Endothelial cell of umbilical vein (primary cell): ENCODE results near the gene SMURF1. TPM values are rescaled to one million over a fixed set of nuclear protein-coding genes. Genes with fewer than 3 reads are reported as not detected.

Source experiments
- BruUV-seq: library from RNA; stranded (reverse); fragments of 400-500 nt; replicated peaks from 2 replicates; lab custom pipeline; 2021; lab: Mats Ljungman, UMichigan
- CTCF ChIA-PET: fragments of 300-600, 350-600 bp; sonication (Branson Sonifier 250); formaldehyde crosslinking; loops from one replicate; lab custom pipeline; 2021; ENCODE audit warnings: antibody characterized with exemption, inconsistent platforms; lab: Charles Lee
- POLR2A ChIA-PET: fragments of 300-600, 350-600 bp; sonication (Branson Sonifier 250); formaldehyde crosslinking; loops from one replicate; lab custom pipeline; 2021; ENCODE audit warnings: antibody characterized with exemption, inconsistent platforms; lab: Charles Lee
- DNase-seq: peaks from one replicate; pipeline ENCODE4 v3.0.0-alpha.2; 2011; ENCODE audit warnings: low read depth, low spot score
- FAIRE-seq: peaks from 2 replicates; lab custom pipeline; 2011; peaks lifted over from hg19 to GRCh38; lab: Jason Lieb, UNC
- H2AFZ ChIP-seq: 2 replicates; pipeline ENCODE4 v1.6.0; 2012; ENCODE audit warnings: low read depth, low read length, control low read depth, inconsistent platforms
- H3K27ac ChIP-seq: 2 replicates; pipeline ENCODE4 v1.5.1; 2011; ENCODE audit warnings: low read depth, mild to moderate bottlenecking, control low read depth, low read length, moderate library complexity; ENCODE audit not compliant: insufficient read depth
- H3K27me3 ChIP-seq, 2 experiments: 2 replicates each; pipeline versions ENCODE4 v1.6.0 to v1.6.1; 2011; ENCODE audit warnings: low read length in 2 of 2, mixed read lengths in 1 of 2; ENCODE audit not compliant: control insufficient read depth in 2 of 2, insufficient read depth in 2 of 2
- H3K36me3 ChIP-seq, 2 experiments: 2 replicates in 1 of 2; 3 replicates in 1 of 2; pipeline ENCODE4 v1.5.1; 2011; ENCODE audit warnings: low read length in 2 of 2, mild to moderate bottlenecking in 1 of 2, moderate library complexity in 1 of 2; ENCODE audit not compliant: control insufficient read depth in 2 of 2, insufficient read depth in 2 of 2; ENCODE audit errors: extremely low read depth in 1 of 2
- H3K4me1 ChIP-seq: 3 replicates; pipeline ENCODE4 v1.5.1; 2011; ENCODE audit warnings: mild to moderate bottlenecking, low read length; ENCODE audit not compliant: control insufficient read depth, insufficient read depth; ENCODE audit errors: extremely low read depth
- H3K4me2 ChIP-seq: 2 replicates; pipeline ENCODE4 v1.6.1; 2011; ENCODE audit warnings: low read length, control low read depth, mixed read lengths; ENCODE audit not compliant: insufficient read depth
- H3K4me3 ChIP-seq, 3 experiments: fragments of 200-600 bp in 1 of 3; sonication (generic), shearing (Covaris generic) in 1 of 3; replicated peaks in 1 of 3; 2 replicates each; pipeline ENCODE4 v1.5.1; 2011 to 2016; ENCODE audit warnings: control low read depth in 3 of 3, low read length in 3 of 3, mild to moderate bottlenecking in 2 of 3, inconsistent platforms in 1 of 3, low read depth in 1 of 3, moderate library complexity in 1 of 3; ENCODE audit not compliant: insufficient read depth in 1 of 3
- H3K79me2 ChIP-seq: 2 replicates; pipeline ENCODE4 v1.6.0; 2012; ENCODE audit warnings: low read length, inconsistent platforms; ENCODE audit not compliant: control insufficient read depth, insufficient read depth
- H3K9ac ChIP-seq: replicated peaks from 2 replicates; pipeline ENCODE3; 2011; ENCODE audit warnings: low read length, control low read depth; ENCODE audit not compliant: insufficient read depth; ENCODE audit errors: extremely low read depth
- H3K9me1 ChIP-seq: replicated peaks from 3 replicates; pipeline ENCODE4 v1.6.0; 2011; ENCODE audit warnings: mild to moderate bottlenecking, low read length; ENCODE audit not compliant: control insufficient read depth, insufficient read depth; ENCODE audit errors: extremely low read depth
- H3K9me3 ChIP-seq: replicated peaks from 2 replicates; pipeline ENCODE4 v1.5.1; 2012; ENCODE audit warnings: low read length, inconsistent platforms; ENCODE audit not compliant: control insufficient read depth, insufficient read depth
- H4K20me1 ChIP-seq: replicated peaks from 2 replicates; pipeline ENCODE3; 2011; ENCODE audit warnings: mild to moderate bottlenecking, low read length; ENCODE audit not compliant: control insufficient read depth, insufficient read depth; ENCODE audit errors: extremely low read depth
- EZH2 ChIP-seq: IDR thresholded peaks from 2 replicates; pipeline ENCODE4 v1.6.1; 2012; ENCODE audit warnings: borderline replicate concordance, low read depth, mild to moderate bottlenecking, moderate library complexity, low read length, inconsistent platforms; ENCODE audit not compliant: severe bottlenecking
- FOS ChIP-seq: IDR thresholded peaks from 2 replicates; pipeline ENCODE4 v1.6.1; 2011; ENCODE audit warnings: mild to moderate bottlenecking, low read length, moderate library complexity, borderline replicate concordance; ENCODE audit not compliant: insufficient read depth
- GATA2 ChIP-seq: IDR thresholded peaks from 2 replicates; pipeline ENCODE4 v1.7.0; 2011; ENCODE audit warnings: low read depth, mild to moderate bottlenecking, moderate library complexity, mixed read lengths, low read length; ENCODE audit not compliant: insufficient read length, insufficient read depth
- JUN ChIP-seq: IDR thresholded peaks from 2 replicates; pipeline ENCODE4 v1.6.1; 2011; ENCODE audit warnings: borderline replicate concordance, low read depth; ENCODE audit not compliant: insufficient read length, insufficient read depth
- MYC ChIP-seq: IDR thresholded peaks from one replicate; pipeline ENCODE4 v1.6.1; 2011; ENCODE audit warnings: mild to moderate bottlenecking, low read depth, low read length
- POLR2A ChIP-seq: IDR thresholded peaks from 2 replicates; pipeline ENCODE4 v1.6.1; 2012; ENCODE audit warnings: low read depth, mild to moderate bottlenecking, control low read depth, low read length
- POLR2AphosphoS5 ChIP-seq: IDR thresholded peaks from 2 replicates; pipeline ENCODE4 v1.6.1; 2012; ENCODE audit warnings: low read depth, mild to moderate bottlenecking, control low read depth, low read length, moderate library complexity; ENCODE audit not compliant: insufficient read depth
- dilution Hi-C: fragments of 300-500 bp; cut with MboI; formaldehyde crosslinking; loops from one replicate; pipeline ENCODE4 v1.15.0; 2019; ENCODE audit warnings: low sequenced_read_pairs; ENCODE audit not compliant: extremely low pct_ligation_motif_present
- intact Hi-C: fragments of 100-400 bp; cut with micrococcal nuclease; formaldehyde crosslinking; loops from one replicate; pipeline ENCODE4 v1.10.0; 2022
- polyA plus RNA-seq, 4 experiments: library from polyadenylated mRNA; depleted of rRNA in 3 of 4; stranded (reverse) in 3 of 4; unstranded in 1 of 4; fragments of >200 nt; gene quantifications; 2 replicates each; pipeline versions ENCODE4 v1.2.1 to v1.2.3, GENCODE V29; 2011 to 2012; ENCODE audit warnings: missing spikeins in 1 of 4
- total RNA-seq: library from RNA; stranded (reverse); gene quantifications from 2 replicates; pipeline ENCODE4 v1.2.3, GENCODE V29; 2021
- TF ChIP-seq, protein P1 (sequence below): IDR thresholded peaks from 2 replicates; pipeline ENCODE4 v1.6.1; 2011; ENCODE audit not compliant: insufficient read depth, insufficient read length

SMURF1 gene
- total and polyA plus RNA-seq, 2 donors (not counting 3 experiments of a cell fraction or from before 2014, with no cell fraction given): 11.5 to 22.8 TPM

GRCh38 chr7:99115379-99115778, 28.5 kb downstream of the SMURF1 start:
- Histone ChIP-seq H3K27me3 (no peaks in the 10 kb centered on the region), H3K9me3 (no peaks in the 10 kb centered on the region), H3K4me2 (no peak overlapping the region), H3K9ac (no peak overlapping the region), H3K4me1 (peaks cover 10% of the 10 kb centered on the region), H4K20me1 (peaks cover 8% of the 10 kb centered on the region), H3K79me2 (peaks cover 88% of the 10 kb centered on the region), H3K27ac (no peak overlapping the region), H3K9me1 (no peaks in the 10 kb centered on the region), H2AFZ (no peak overlapping the region), H3K36me3 (peaks cover 0 to 2% of the 10 kb centered on the region in 2 experiments), H3K4me3 (no peak overlapping the region)
- intact Hi-C loops: no loop called here
- FAIRE-seq (no peak), DNase-seq (no peak)
- POLR2A ChIA-PET: no interaction called here
- dilution Hi-C loops: no loop called here
- TF ChIP-seq POLR2A: no peak
- CTCF ChIA-PET: interaction anchor here (0.6 to 0.8 kb wide), 2 partner anchors 32 to 108 kb away, joined by 3 to 4 read pairs; no protein-coding TSS in a partner anchor
- BruUV-seq: no TSS peak

DNA sequence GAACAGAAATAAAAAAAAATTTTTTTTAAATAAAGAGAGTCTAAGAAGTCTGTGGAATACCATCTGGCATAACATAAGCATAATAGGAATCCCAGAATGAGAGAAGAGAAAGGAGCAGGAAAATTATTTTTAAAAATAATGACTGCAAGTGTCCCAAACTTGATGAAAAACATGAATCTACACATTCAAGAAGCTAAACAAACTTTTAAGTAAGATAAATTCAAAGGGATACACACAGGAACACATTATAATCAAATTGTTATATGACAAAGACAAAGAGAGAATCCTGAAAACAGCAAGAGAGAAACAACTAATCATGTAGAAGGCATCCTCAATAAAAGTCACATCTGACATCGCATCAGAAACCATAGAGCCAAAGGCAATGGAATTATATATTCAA, 30.9 kb downstream of the SMURF1 start:
- no peak overlapping the region for H3K27ac ChIP-seq
- ChIA-PET CTCF (interaction anchor here (1.4 to 1.8 kb wide), 2 partner anchors 11 to 199 kb away, joined by 3 to 6 read pairs; no protein-coding TSS in a partner anchor), POLR2A (no interaction called here)
- H3K79me2 ChIP-seq: peaks cover 77% of the 10 kb centered on the region
- DNase-seq: no peak
- dilution Hi-C loops (no loop called here), intact Hi-C loops (no loop called here)
- no peak overlapping the region for H3K9ac ChIP-seq
- H4K20me1 ChIP-seq: peaks cover 8% of the 10 kb centered on the region
- H3K27me3 ChIP-seq: no peaks in the 10 kb centered on the region
- no peak for FAIRE-seq
- peaks cover 26% of the 10 kb centered on the region for H3K4me1 ChIP-seq
- H3K4me2 ChIP-seq: no peak overlapping the region
- no peak for TF ChIP-seq POLR2AphosphoS5
- no peak for TF ChIP-seq GATA2
- no peak for TF ChIP-seq JUN
- no peak for TF ChIP-seq EZH2
- TF ChIP-seq POLR2A: no peak
- TF ChIP-seq, protein P1, sequence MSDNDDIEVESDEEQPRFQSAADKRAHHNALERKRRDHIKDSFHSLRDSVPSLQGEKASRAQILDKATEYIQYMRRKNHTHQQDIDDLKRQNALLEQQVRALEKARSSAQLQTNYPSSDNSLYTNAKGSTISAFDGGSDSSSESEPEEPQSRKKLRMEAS: no peak
- TF ChIP-seq FOS: no peak
- no peak for TF ChIP-seq MYC
- no peaks in the 10 kb centered on the region for H3K36me3 ChIP-seq
- no peak overlapping the region for H2AFZ ChIP-seq
- H3K4me3 ChIP-seq: no peak overlapping the region
- no TSS peak for BruUV-seq
- no peaks in the 10 kb centered on the region for H3K9me3 ChIP-seq
- no peaks in the 10 kb centered on the region for H3K9me1 ChIP-seq
